Activated T-cell treated with anti-CD3 and anti-CD28 coated beads, Interleukin-2, amount 50 U/mL, for 48 hours (primary cell): ENCODE results near the gene PANK4.

Experiments
- DNase-seq, 2 experiments: peaks; one replicate each; pipeline ENCODE4 v3.0.0-alpha.2; 2020

Gene PANK4

GRCh38 chr1:2544093-2544874 is 17.9 kb upstream of the PANK4 start:
- DNase-seq: peak in 1 of 2 experiments; percentile 38

- peak in 1 of 2 experiments; percentile 57 for DNase-seq
Measured at GRCh38 chr1:2543543-2544092, 17.2 kb upstream of the PANK4 start.

- DNase-seq: no peak
Measured at GRCh38 chr1:2542246-2542915, 16.0 kb upstream of the PANK4 start.

GRCh38 chr1:2541619-2542245 is 15.3 kb upstream of the PANK4 start:
- no peak for DNase-seq

GRCh38 chr1:2540816-2541492 is 14.6 kb upstream of the PANK4 start:
- DNase-seq: no peak

GRCh38 chr1:2539312-2539907 is 13.0 kb upstream of the PANK4 start:
- peak; percentile 67 to 74 for DNase-seq

- DNase-seq: no peak
Measured at GRCh38 chr1:2538872-2539271, 12.5 kb upstream of the PANK4 start.

GRCh38 chr1:2538376-2538775 is 12.0 kb upstream of the PANK4 start:
- DNase-seq: no peak

- no peak for DNase-seq
Measured at GRCh38 chr1:2537784-2538115, 11.4 kb upstream of the PANK4 start.

- DNase-seq: no peak
Measured at GRCh38 chr1:2535981-2536380, 9.6 kb upstream of the PANK4 start.

GRCh38 chr1:2535455-2535854 is 9.1 kb upstream of the PANK4 start:
- DNase-seq: no peak

- DNase-seq: no peak
Measured at GRCh38 chr1:2534687-2535441, 8.5 kb upstream of the PANK4 start.

- no peak for DNase-seq
Measured at GRCh38 chr1:2534315-2534686, 7.9 kb upstream of the PANK4 start.

GRCh38 chr1:2533365-2533764 is 7.0 kb upstream of the PANK4 start:
- no peak for DNase-seq

- no peak for DNase-seq
Measured at GRCh38 chr1:2532485-2533160, 6.2 kb upstream of the PANK4 start.

- DNase-seq: peak in 1 of 2 experiments; percentile 31
Measured at GRCh38 chr1:2530513-2531361, 4.3 kb upstream of the PANK4 start.

- peak; percentile 39 to 46 for DNase-seq
Measured at GRCh38 chr1:2529784-2530512, 3.6 kb upstream of the PANK4 start, which contains the start of gene HES5. HES5 (minus strand) TSS chr1:2530263; CDS start chr1:2530164, 99 bp downstream.

- peak; percentile 53 to 55 for DNase-seq
Measured at GRCh38 chr1:2528966-2529783, 2.8 kb upstream of the PANK4 start.

- no peak for DNase-seq
Measured at GRCh38 chr1:2528611-2528965, 2.2 kb upstream of the PANK4 start.
